ENCODE results near the gene TAS2R16. TPM values are rescaled to one million over a fixed set of nuclear protein-coding genes. Genes with fewer than 3 reads are reported as not detected.

Gene TAS2R16
- total RNA-seq, 2 experiments from 2014 or later: not detected

- ATAC-seq (ENCODE audit: low read depth): no peak
Observed at GRCh38 chr7:122951006-122951405, 44.5 kb downstream of the TAS2R16 start.

GRCh38 chr7:122949186-122949585 is 46.3 kb downstream of the TAS2R16 start:
- POLR2A ChIA-PET: no interaction called here
- Mint-ChIP-seq H3K9me3 (no peaks in the 10 kb centered on the region), H3K4me3 (no peak overlapping the region), H3K27me3 (no peaks in the 10 kb centered on the region), H3K27ac (no peak overlapping the region), H3K4me1 (no peaks in the 10 kb centered on the region), H3K36me3 (no peaks in the 10 kb centered on the region)
- no peak for DNase-seq
- no peak for ATAC-seq (ENCODE audit: low read depth)

More at GRCh38 chr7:122951006-122951405, 44.5 kb downstream of the TAS2R16 start:
- Mint-ChIP-seq H3K27me3 (no peaks in the 10 kb centered on the region), H3K4me1 (no peaks in the 10 kb centered on the region), H3K36me3 (no peaks in the 10 kb centered on the region), H3K9me3 (peaks cover 3% of the 10 kb centered on the region), H3K27ac (no peak overlapping the region), H3K4me3 (no peak overlapping the region)
- DNase-seq: no peak
- POLR2A ChIA-PET: no interaction called here

Other genes starting within 250 kb of the TAS2R16 start
- not detected for gene CADPS2, start 109.2 kb downstream of the TAS2R16 start, total RNA-seq
- not detected for gene SLC13A1, start 204.3 kb upstream of the TAS2R16 start, total RNA-seq

All from activated naive CD8-positive, alpha-beta T cell treated with anti-CD3 and anti-CD28 coated beads, Interleukin-2, amount 10 ng/mL, durations not matched to agents 7 days and 5 days (primary cell).